ENCODE data around the gene UBE2D2.

GRCh38 chr5:139574641-139575312, 13.6 kb downstream of the UBE2D2 start:
- TF ChIP-seq EP300 (IDR thresholded peaks at IDR 0.05) (no peak), POLR2A (IDR thresholded peaks at IDR 0.05) (no peak), CTCF (IDR thresholded peaks at IDR 0.05) (peak in 4 of 6 experiments; percentile 25 to 34 (median 28))

Data from upper lobe of left lung (tissue), 4 donors.